ENCODE data around the gene EVI5L.

- no peak for TF ChIP-seq CTCF (IDR thresholded peaks at IDR 0.05)
- TF ChIP-seq POLR2A (IDR thresholded peaks at IDR 0.05) = no peak
Observed at GRCh38 chr19:7868326-7868670, 38.3 kb downstream of the EVI5L start.

All from prostate gland (tissue), 2 donors.